Right lobe of liver (tissue), 4 donors: ENCODE measurements around the gene KCNT1.

Source experiments
- CTCF ChIP-seq, 4 donors: fragments of 200-600 bp in 3 of 4; fragments of 450-650 bp in 1 of 4; IDR thresholded peaks; one replicate each; pipeline versions ENCODE4 v1.5.1 to v1.8.0; 2016 to 2022; ENCODE audit warnings: antibody characterized with exemption in 4 of 4, mild to moderate bottlenecking in 2 of 4
- POLR2A ChIP-seq: fragments of 450-650 bp; IDR thresholded peaks from one replicate; pipeline ENCODE4 v1.6.1; 2017; ENCODE audit warnings: antibody characterized with exemption, mild to moderate bottlenecking
- donor health status: DM: no; HTN: no; CAD: no.
- donor health status: DM: no; HTN: no; CAD: no.
- donor health status: DM: no; HTN: yes; CAD: no.

- TF ChIP-seq CTCF (IDR thresholded peaks at IDR 0.05): no peak
- no peak for TF ChIP-seq POLR2A
Measured at GRCh38 chr9:135810806-135811575, 109.0 kb downstream of the KCNT1 start.
